Stimulated activated CD4-positive, alpha-beta T cell treated with anti-CD3 and anti-CD28 coated beads, Interleukin-12 subunit alpha, Interleukin-12 subunit beta, amount 100 ng/mL, for 4 hours (primary cell): Measurements from ENCODE around the gene MMP15.

Experiments
- DNase-seq: peaks from one replicate; pipeline ENCODE4 v3.0.0-alpha.2; 2020

The MMP15 gene

GRCh38 chr16:58037365-58038057 lies 12.0 kb downstream of the MMP15 start:
- no peak for DNase-seq

GRCh38 chr16:58038219-58038641 lies 12.7 kb downstream of the MMP15 start:
- DNase-seq: no peak

- DNase-seq: no peak
These were observed 14.4 kb downstream of the MMP15 start for GRCh38 chr16:58039829-58040495.

GRCh38 chr16:58040496-58040846 lies 14.9 kb downstream of the MMP15 start:
- DNase-seq: no peak

GRCh38 chr16:58040945-58041627 lies 15.5 kb downstream of the MMP15 start:
- DNase-seq: no peak

GRCh38 chr16:58041628-58041955 lies 16.0 kb downstream of the MMP15 start:
- no peak for DNase-seq

- no peak for DNase-seq
These were observed 16.7 kb downstream of the MMP15 start for GRCh38 chr16:58042001-58042885.

- DNase-seq: no peak
These were observed 17.4 kb downstream of the MMP15 start for GRCh38 chr16:58042886-58043515.

- DNase-seq: no peak
These were observed 18.1 kb downstream of the MMP15 start for GRCh38 chr16:58043571-58044155.

GRCh38 chr16:58044266-58045019 lies 18.9 kb downstream of the MMP15 start:
- DNase-seq: no peak

GRCh38 chr16:58045096-58045495 lies 19.5 kb downstream of the MMP15 start:
- DNase-seq: no peak

GRCh38 chr16:58046054-58046881 lies 20.7 kb downstream of the MMP15 start:
- DNase-seq: no peak

- no peak for DNase-seq
These were observed 21.4 kb downstream of the MMP15 start for GRCh38 chr16:58046936-58047335.

GRCh38 chr16:58047557-58048348 lies 22.2 kb downstream of the MMP15 start:
- DNase-seq: no peak

GRCh38 chr16:58048494-58049231 lies 23.1 kb downstream of the MMP15 start:
- DNase-seq: no peak

- no peak for DNase-seq
These were observed 24.0 kb downstream of the MMP15 start for GRCh38 chr16:58049232-58050185.

GRCh38 chr16:58051296-58051695 lies 25.7 kb downstream of the MMP15 start:
- no peak for DNase-seq
